HG02763 (cell line): ENCODE data around the gene PCDHA1.

Experiments used
- ATAC-seq: cut with Tn5 transposase; IDR thresholded peaks from one replicate; pipeline ENCODE4 v1.9.1; 2021; ENCODE audit warnings: mild to moderate bottlenecking, moderate library complexity; ENCODE audit not compliant: unreplicated experiment

PCDHA1 gene

DNA sequence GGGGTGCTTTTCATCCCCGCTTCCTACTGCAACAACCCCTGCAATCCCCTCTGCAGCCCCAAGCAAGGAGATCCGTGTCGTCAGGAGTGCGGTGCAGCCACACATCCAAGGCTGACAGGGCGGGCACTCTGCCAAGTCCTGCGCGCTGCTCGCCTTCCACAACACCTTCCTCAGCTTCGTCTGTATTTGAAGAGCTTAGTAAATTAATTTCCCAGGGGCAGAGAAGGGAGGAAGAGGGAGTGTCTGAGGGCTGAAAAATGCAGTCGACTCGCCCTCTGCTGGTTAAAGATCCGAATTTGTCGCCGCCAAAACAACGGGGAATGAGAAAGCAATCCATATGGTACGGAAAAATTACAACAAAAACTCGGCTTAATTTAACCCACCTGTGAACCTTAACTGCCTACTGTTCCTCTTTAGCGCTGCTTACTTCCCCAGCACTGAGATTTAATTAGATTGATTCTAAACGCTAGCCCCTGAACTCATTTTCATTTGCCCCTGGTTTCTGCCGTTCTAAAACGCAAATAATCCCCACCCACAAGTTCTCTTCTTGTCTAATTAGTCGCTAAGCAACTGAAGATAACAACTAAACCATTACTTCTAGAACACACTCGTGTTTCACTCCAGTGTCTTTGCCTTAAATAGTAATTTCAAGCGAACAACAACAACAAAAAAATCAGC, 254.3 kb downstream of the PCDHA1 start:
- ATAC-seq: no peak

DNA sequence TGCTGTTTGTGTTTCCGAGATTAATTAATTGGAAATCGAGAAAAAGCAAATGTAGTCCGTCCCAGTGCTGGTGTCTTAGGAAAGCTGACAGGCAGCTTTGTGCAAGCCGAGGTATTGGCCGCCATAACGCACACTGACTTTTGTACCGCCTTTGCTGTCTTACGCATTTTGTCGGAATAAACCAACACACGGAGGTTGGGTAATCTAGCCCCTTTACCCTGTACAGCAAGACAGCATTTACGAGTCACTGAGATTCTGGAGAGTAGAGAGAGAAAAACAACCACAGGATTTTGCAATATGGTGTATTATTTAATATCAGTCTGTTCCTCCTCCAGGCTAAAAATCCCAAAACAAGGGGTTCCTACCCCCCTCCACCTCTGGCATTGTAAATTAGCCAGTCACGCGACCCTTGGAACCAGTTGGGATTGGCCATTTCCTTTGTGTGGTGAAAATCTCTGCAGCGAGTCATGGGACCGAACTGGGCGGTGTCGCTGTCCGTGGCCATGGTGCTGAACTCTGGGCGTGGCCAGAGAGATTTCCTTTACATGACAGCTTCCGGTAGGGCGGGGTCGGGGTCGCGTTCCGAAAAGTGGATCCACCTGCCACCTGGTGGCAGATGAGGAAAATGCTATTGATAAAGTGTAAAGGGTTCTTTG, 255.0 kb downstream of the PCDHA1 start:
- ATAC-seq: peak; percentile 71

DNA sequence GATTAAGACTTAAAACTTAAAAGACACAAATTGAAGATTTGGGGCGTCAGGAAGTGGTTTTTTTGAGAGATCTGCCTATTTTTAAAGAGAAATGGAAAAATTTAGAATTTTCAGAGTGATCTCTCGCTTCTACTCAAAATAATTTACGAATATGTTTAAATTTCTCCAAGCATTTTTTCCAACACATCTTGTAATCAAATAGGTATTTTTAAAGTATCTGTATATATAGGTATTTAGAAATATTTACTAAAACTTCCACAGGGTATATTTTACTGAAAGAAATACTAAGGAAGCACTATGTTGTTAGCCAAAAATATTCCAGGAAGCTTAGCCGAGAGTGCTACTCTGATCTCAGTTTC, 255.5 kb downstream of the PCDHA1 start:
- no peak for ATAC-seq

DNA sequence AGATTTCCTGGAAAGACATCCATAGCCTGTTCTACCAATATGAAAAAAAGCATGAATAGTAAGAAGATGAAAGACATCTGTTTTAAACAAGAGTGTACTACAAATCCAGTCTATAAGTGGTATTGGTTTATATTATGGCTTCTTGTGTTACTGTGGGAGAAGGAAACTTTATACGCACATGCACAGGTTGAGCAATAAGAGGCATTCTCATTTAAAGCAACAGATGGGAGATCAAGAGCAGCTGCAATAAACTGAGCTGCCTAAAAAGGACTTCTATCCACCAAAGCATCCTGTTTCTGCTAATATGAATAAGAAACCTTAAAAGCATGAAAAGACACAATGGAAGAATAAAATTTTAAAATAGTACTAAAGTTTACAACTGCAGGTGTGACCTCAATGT, 256.6 kb downstream of the PCDHA1 start:
- no peak for ATAC-seq

DNA sequence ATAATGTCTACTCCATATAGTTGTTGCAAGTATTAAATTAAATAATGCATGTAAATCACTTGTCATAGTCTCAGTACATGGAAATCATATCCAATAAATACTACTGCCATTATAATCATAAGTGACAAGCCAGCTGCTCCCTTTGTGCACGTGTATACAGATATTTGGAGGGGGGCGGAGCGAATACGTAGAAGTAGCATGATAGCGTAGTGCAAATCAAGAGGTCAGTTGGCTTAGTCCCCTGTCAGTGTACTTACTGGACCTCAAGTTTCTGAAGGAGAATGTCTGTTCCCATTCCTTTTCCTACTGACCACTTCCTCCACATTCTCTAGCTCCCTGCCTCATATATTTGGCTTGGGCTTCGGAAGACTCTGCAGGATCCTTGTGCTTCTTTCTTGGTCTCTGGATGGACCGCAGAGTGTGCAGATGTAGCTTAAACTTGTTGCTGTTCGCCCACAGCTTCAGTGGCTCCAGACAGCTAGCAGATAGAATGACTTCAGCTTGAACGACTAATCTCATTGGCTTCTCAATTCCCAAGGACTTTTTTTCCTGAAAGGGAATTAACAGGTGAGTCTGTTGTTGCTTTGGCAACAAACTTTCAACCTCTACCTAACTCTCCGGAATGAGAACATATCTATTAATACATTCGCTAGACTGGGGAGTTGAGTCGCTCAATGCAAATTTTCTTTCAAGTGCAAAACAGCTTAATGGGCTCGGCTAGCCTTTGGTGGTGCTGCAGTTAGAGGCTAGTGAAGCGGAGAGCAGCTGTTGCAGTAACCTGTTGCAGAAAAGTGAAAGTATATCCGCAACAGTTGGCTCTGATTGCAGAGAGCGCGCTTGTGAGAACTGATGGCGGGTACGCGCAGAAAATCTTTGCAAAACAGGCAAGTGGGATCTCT, 264.9 kb downstream of the PCDHA1 start, which contains the start of gene PCDHB1:
TSS of gene PCDHB1 (plus strand) at position 753 of the 899 bp plus-strand sequence. CDS start at position 850, 97 bp downstream.
- ATAC-seq: no peak

DNA sequence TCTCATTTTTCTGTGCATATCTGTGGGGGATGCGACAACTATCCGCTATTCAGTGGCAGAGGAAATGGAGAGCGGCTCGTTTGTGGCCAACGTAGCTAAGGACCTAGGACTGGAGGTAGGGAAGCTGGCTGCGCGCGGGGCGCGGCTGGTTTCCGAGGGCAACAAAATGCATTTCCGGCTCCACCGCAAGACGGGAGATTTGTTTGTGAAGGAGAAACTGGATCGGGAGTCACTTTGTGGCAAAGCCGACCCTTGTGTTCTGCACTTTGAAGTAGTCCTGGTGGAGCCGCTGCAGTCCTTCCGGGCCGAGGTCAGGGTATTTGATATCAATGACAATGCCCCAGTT, 265.6 kb downstream of the PCDHA1 start:
- no peak for ATAC-seq
